IMR-90 (cell line): ENCODE measurements around the gene SIPA1L3. TPM values are rescaled to one million over a fixed set of nuclear protein-coding genes. Genes with fewer than 3 reads are reported as not detected.

Experiments
- ATAC-seq: fragments of 200-7000 bp; cut with Tn5 transposase; 2 replicates; pipeline ENCODE4 v1.9.1; 2020; ENCODE audit warnings: low read depth, mild to moderate bottlenecking, moderate library complexity
- BruUV-seq: library from RNA; stranded (reverse); fragments of 400-500 nt; replicated peaks from 2 replicates; lab custom pipeline; 2021; lab: Mats Ljungman, UMichigan
- CTCF ChIA-PET: fragments of 300-600 bp; formaldehyde crosslinking; extraction: SDS; loops from one replicate; lab custom pipeline; 2021; ENCODE audit warnings: antibody characterized with exemption; lab: Yijun Ruan, JAX
- POLR2A ChIA-PET: fragments of 300-600 bp; sonication (Branson Sonifier 250); formaldehyde crosslinking; loops from one replicate; lab custom pipeline; 2022; ENCODE audit warnings: antibody characterized with exemption; ENCODE audit not compliant: unreplicated experiment; lab: Charles Lee
- DNase-seq: peaks from one replicate; pipeline ENCODE4 v3.0.0; 2013
- H2AFZ ChIP-seq: replicated peaks from 2 replicates; pipeline ENCODE3; 2013; ENCODE audit warnings: low read length, mild to moderate bottlenecking; ENCODE audit not compliant: poor library complexity
- H2AK5ac ChIP-seq: 2 replicates; pipeline ENCODE4 v1.6.1; 2013; ENCODE audit warnings: low read depth, low read length, inconsistent platforms
- H2AK9ac ChIP-seq: replicated peaks from 2 replicates; pipeline ENCODE3; 2013; ENCODE audit warnings: mild to moderate bottlenecking, low read depth, low read length, moderate library complexity; ENCODE audit not compliant: poor library complexity
- H2BK120ac ChIP-seq: 2 replicates; pipeline ENCODE4 v1.6.1; 2013; ENCODE audit warnings: low read depth, low read length, inconsistent platforms
- H2BK15ac ChIP-seq: 3 replicates; pipeline ENCODE4 v1.6.1; 2013; ENCODE audit warnings: low read depth, low read length, inconsistent platforms
- H2BK20ac ChIP-seq: 2 replicates; pipeline ENCODE4 v1.6.1; 2013; ENCODE audit warnings: low read depth, mild to moderate bottlenecking, inconsistent platforms, low read length, moderate library complexity
- H2BK5ac ChIP-seq: 2 replicates; pipeline ENCODE4 v1.6.1; 2013; ENCODE audit warnings: mild to moderate bottlenecking, low read depth, low read length, inconsistent platforms; ENCODE audit not compliant: poor library complexity, severe bottlenecking
- H3K14ac ChIP-seq: replicated peaks from 2 replicates; pipeline ENCODE4 v1.6.1; 2013; ENCODE audit warnings: low read depth, low read length, inconsistent platforms
- H3K18ac ChIP-seq: 2 replicates; pipeline ENCODE4 v1.6.1; 2013; ENCODE audit warnings: low read depth, low read length, control low read depth
- H3K23ac ChIP-seq: 2 replicates; pipeline ENCODE4 v1.6.1; 2013; ENCODE audit warnings: low read depth, low read length, inconsistent platforms
- H3K27ac ChIP-seq: 2 replicates; pipeline ENCODE4 v1.5.1; 2013; ENCODE audit warnings: mild to moderate bottlenecking, control low read depth, low read length; ENCODE audit not compliant: insufficient read depth
- H3K27me3 ChIP-seq: 2 replicates; pipeline ENCODE4 v1.6.1; 2013; ENCODE audit warnings: low read length; ENCODE audit not compliant: control insufficient read depth, insufficient read depth
- H3K36me3 ChIP-seq: 2 replicates; pipeline ENCODE4 v1.6.1; 2013; ENCODE audit warnings: low read length, mixed read lengths; ENCODE audit not compliant: control insufficient read depth, insufficient read depth
- H3K4ac ChIP-seq: 2 replicates; pipeline ENCODE4 v1.6.1; 2013; ENCODE audit warnings: low read depth, low read length, inconsistent platforms
- H3K4me1 ChIP-seq: 2 replicates; pipeline ENCODE4 v1.6.1; 2013; ENCODE audit warnings: low read length, mixed read lengths; ENCODE audit not compliant: control insufficient read depth, insufficient read depth
- H3K4me2 ChIP-seq: 2 replicates; pipeline ENCODE4 v1.6.1; 2013; ENCODE audit warnings: low read depth, mild to moderate bottlenecking, control low read depth, low read length, moderate library complexity
- H3K4me3 ChIP-seq: 2 replicates; pipeline ENCODE4 v1.5.1; 2013; ENCODE audit warnings: low read depth, mild to moderate bottlenecking, control low read depth, low read length, moderate library complexity; ENCODE audit not compliant: insufficient read depth
- H3K56ac ChIP-seq: 2 replicates; pipeline ENCODE4 v1.6.1; 2013; ENCODE audit warnings: low read length, inconsistent platforms; ENCODE audit not compliant: insufficient read depth; ENCODE audit errors: extremely low read depth
- H3K79me1 ChIP-seq, 2 experiments: 2 replicates each; pipeline ENCODE4 v1.6.1; 2013; ENCODE audit warnings: low read length in 2 of 2, inconsistent platforms in 1 of 2, low read depth in 1 of 2
- H3K9ac ChIP-seq: 2 replicates; pipeline ENCODE4 v1.6.1; 2013; ENCODE audit warnings: low read depth, low read length, control low read depth
- H3K9me1 ChIP-seq: 2 replicates; pipeline ENCODE4 v1.6.1; 2013; ENCODE audit warnings: low read length, inconsistent platforms; ENCODE audit not compliant: insufficient read depth
- H3K9me3 ChIP-seq: 2 replicates; pipeline ENCODE4 v1.6.1; 2013; ENCODE audit warnings: low read length; ENCODE audit not compliant: control insufficient read depth, insufficient read depth
- H4K20me1 ChIP-seq: 2 replicates; pipeline ENCODE4 v1.6.1; 2013; ENCODE audit warnings: low read length, inconsistent platforms; ENCODE audit not compliant: insufficient read depth
- H4K5ac ChIP-seq: 2 replicates; pipeline ENCODE4 v1.6.1; 2013; ENCODE audit warnings: mild to moderate bottlenecking, low read depth, low read length, control low read depth
- H4K8ac ChIP-seq, 2 experiments: 2 replicates each; pipeline ENCODE4 v1.6.1; 2013; ENCODE audit warnings: low read depth in 2 of 2, low read length in 2 of 2, control low read depth in 1 of 2, inconsistent platforms in 1 of 2
- H4K91ac ChIP-seq: 2 replicates; pipeline ENCODE4 v1.6.1; 2013; ENCODE audit warnings: low read depth, low read length, inconsistent platforms; ENCODE audit not compliant: insufficient read depth
- CHD1 ChIP-seq: IDR thresholded peaks from 2 replicates; pipeline ENCODE4 v1.6.1; 2012; ENCODE audit warnings: low read depth, low read length, improper control_type of control experiment
- POLR2A ChIP-seq: IDR thresholded peaks from 2 replicates; pipeline ENCODE4 v1.6.1; 2012; ENCODE audit warnings: mild to moderate bottlenecking, low read depth, low read length
- RFX5 ChIP-seq: IDR thresholded peaks from 2 replicates; pipeline ENCODE4 v1.8.0; 2012; ENCODE audit warnings: low read depth, mild to moderate bottlenecking, low read length, moderate library complexity
- WGBS, 2 experiments: methylation state at CpG; one replicate each; pipeline versions ENCODE4 v1.1.5 to v1.1.7; 2013; ENCODE audit warnings: missing lambda C conversion rate in 2 of 2; ENCODE audit not compliant: insufficient read length in 1 of 2; ENCODE audit errors: extremely low coverage in 2 of 2; 5-methylcytosine and 5-hydroxymethylcytosine counted together
- dilution Hi-C: fragments of 300-500 bp; cut with HindIII; formaldehyde crosslinking; loops from one replicate; pipeline ENCODE4 v1.14.3; 2018; ENCODE audit warnings: low sequenced_read_pairs; ENCODE audit not compliant: unreplicated experiment
- in situ Hi-C: fragments of 300-500 bp; cut with MboI; formaldehyde crosslinking; loops from 3 replicates; pipeline ENCODE4 v1.14.3; 2019; ENCODE audit warnings: low sequenced_read_pairs, inconsistent platforms, mixed read lengths
- intact Hi-C: fragments of 100-400 bp; cut with micrococcal nuclease; formaldehyde crosslinking; loops from 2 replicates; pipeline ENCODE4 v1.10.0; 2022
- polyA plus RNA-seq, 3 experiments: library from polyadenylated mRNA; depleted of rRNA; stranded (reverse); fragments of >200 nt; gene quantifications; 2 replicates each; pipeline ENCODE4 v1.2.3, GENCODE V29; 2012; ENCODE audit warnings: low replicate concordance in 1 of 3
- total RNA-seq: library from RNA; depleted of rRNA; stranded (reverse); fragments of >200 nt; gene quantifications from 2 replicates; pipeline ENCODE4 v1.2.3, GENCODE V29; 2012

SIPA1L3 gene
- total and polyA plus RNA-seq, 2 of the 4 experiments (the other 2 are of a cell fraction) = 4.1 to 9.4 TPM

DNA sequence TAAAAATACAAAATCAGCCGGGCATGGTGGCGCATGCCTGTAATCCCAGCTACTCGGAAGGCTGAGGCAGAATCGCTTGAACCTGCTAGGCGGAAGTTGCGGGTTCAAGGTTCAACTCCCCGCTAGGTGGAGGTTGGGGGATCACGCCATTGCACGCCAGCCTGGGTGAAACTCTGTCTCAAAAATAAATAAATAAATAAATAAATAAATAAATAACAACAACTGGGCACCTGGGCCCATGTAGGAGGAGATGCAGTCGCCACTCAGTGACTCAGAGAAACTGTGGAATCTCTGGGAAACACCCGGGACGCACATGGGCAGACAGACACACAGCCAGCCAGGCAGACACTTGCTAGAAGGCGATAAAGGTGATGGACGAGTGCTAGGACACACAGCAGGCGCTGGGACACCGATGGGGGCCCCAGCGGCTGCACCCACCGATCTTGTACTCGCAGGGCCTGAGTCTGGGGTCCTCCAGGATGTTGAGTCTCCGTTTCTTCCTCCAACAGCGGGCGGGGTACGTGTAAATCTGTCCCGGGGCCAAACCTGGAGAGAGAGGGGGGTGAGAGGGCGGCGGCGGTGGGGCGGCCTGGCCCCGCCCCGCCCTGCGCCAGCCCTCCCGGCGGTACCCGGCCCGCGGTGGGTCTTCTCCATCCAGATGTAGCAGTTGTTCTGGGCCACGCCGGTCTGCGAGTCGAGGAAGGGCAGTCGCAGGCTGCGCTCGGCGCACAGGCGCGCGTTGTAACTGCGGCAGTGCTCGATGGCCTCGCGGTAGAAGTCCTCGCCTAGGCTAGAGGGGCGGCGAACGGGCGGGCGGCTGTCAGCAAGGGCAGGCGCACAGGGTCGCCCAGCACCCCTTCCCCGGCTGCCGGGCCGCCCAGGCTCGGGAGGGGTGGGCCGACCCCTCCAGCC is 315.2 kb downstream of the SIPA1L3 start:
- H2BK15ac ChIP-seq = no peak overlapping the region
- no peak overlapping the region for H3K4me2 ChIP-seq
- H3K23ac ChIP-seq = no peak overlapping the region
- H4K5ac ChIP-seq = no peak overlapping the region
- H2AK9ac ChIP-seq = no peak overlapping the region
- peaks cover 8 to 24% of the 10 kb centered on the region in 2 experiments for H3K79me1 ChIP-seq
- peaks cover 14% of the 10 kb centered on the region for H3K9me1 ChIP-seq
- no peak overlapping the region for H3K9ac ChIP-seq
- no peak overlapping the region for H2AK5ac ChIP-seq
- no peaks in the 10 kb centered on the region for H3K27me3 ChIP-seq
- H4K8ac ChIP-seq = no peak overlapping the region
- dilution Hi-C loops (no loop called here), in situ Hi-C loops (no loop called here), intact Hi-C loops (no loop called here)
- no peak overlapping the region for H2AFZ ChIP-seq
- no peak overlapping the region for H4K91ac ChIP-seq
- BruUV-seq = no TSS peak
- H2BK20ac ChIP-seq = no peak overlapping the region
- peaks cover 3% of the 10 kb centered on the region; the same call in 1 of the 2 replicates for H3K4me1 ChIP-seq
- no peaks in the 10 kb centered on the region for H3K9me3 ChIP-seq
- H4K20me1 ChIP-seq = no peaks in the 10 kb centered on the region; the same call in 1 of the 2 replicates
- H3K56ac ChIP-seq = no peak overlapping the region
- WGBS, 2 experiments = 73% methylated on average over 37 of the region's 64 CpGs; no CpG with 5 or more reads in 1 of the 2 experiments
- no peak overlapping the region for H2BK120ac ChIP-seq
- no peak overlapping the region for H3K14ac ChIP-seq
- no peak overlapping the region for H3K18ac ChIP-seq
- TF ChIP-seq POLR2A = no peak
- no peak for TF ChIP-seq RFX5
- TF ChIP-seq CHD1 = no peak
- POLR2A ChIA-PET = no interaction called here
- no peak overlapping the region for H3K4me3 ChIP-seq
- H3K4ac ChIP-seq = no peak overlapping the region
- DNase-seq (no peak), ATAC-seq (no peak)
- H3K27ac ChIP-seq = no peak overlapping the region
- peaks cover 2% of the 10 kb centered on the region; the same call in 1 of the 2 replicates for H3K36me3 ChIP-seq
- CTCF ChIA-PET = no interaction called here
- H2BK5ac ChIP-seq = no peak overlapping the region
